Erythroblast (primary cell): ENCODE measurements around the gene ARHGAP45.

Experiments
- DNase-seq, 2 experiments: peaks; one replicate each; lab custom pipeline; 2025; lab: John Stamatoyannopoulos, UW
- GATA1 ChIP-seq: IDR thresholded peaks from 2 replicates; pipeline ENCODE4 v1.6.1; 2011; ENCODE audit warnings: low read depth, mild to moderate bottlenecking, control low read depth, low read length, moderate library complexity
- POLR2A ChIP-seq: IDR thresholded peaks from 2 replicates; pipeline ENCODE4 v1.6.1; 2011; ENCODE audit warnings: mild to moderate bottlenecking, low read length

ARHGAP45 gene

GRCh38 chr19:1103132-1103707 lies 36.3 kb downstream of the ARHGAP45 start:
- TF ChIP-seq GATA1 (no peak), POLR2A (no peak)
- peak; percentile 35 to 60 for DNase-seq

GRCh38 chr19:1103708-1104310 lies 36.8 kb downstream of the ARHGAP45 start, which contains the start of gene GPX4:
GPX4 (plus strand) TSS chr19:1103994; CDS start chr19:1104044, 50 bp downstream.
- TF ChIP-seq POLR2A (peak; percentile 87), GATA1 (no peak)
- DNase-seq, result peak; percentile 100

- TF ChIP-seq POLR2A (no peak), GATA1 (no peak)
- peak; percentile 86 for DNase-seq
These were observed 37.5 kb downstream of the ARHGAP45 start for GRCh38 chr19:1104311-1105007.

- TF ChIP-seq POLR2A (no peak), GATA1 (no peak)
- peak in 1 of 2 experiments; percentile 66 for DNase-seq
These were observed 38.3 kb downstream of the ARHGAP45 start for GRCh38 chr19:1105008-1105872.

- no peak for TF ChIP-seq POLR2A
- TF ChIP-seq GATA1, result no peak
- DNase-seq, result no peak
These were observed 39.2 kb downstream of the ARHGAP45 start for GRCh38 chr19:1105873-1106840.

DNA sequence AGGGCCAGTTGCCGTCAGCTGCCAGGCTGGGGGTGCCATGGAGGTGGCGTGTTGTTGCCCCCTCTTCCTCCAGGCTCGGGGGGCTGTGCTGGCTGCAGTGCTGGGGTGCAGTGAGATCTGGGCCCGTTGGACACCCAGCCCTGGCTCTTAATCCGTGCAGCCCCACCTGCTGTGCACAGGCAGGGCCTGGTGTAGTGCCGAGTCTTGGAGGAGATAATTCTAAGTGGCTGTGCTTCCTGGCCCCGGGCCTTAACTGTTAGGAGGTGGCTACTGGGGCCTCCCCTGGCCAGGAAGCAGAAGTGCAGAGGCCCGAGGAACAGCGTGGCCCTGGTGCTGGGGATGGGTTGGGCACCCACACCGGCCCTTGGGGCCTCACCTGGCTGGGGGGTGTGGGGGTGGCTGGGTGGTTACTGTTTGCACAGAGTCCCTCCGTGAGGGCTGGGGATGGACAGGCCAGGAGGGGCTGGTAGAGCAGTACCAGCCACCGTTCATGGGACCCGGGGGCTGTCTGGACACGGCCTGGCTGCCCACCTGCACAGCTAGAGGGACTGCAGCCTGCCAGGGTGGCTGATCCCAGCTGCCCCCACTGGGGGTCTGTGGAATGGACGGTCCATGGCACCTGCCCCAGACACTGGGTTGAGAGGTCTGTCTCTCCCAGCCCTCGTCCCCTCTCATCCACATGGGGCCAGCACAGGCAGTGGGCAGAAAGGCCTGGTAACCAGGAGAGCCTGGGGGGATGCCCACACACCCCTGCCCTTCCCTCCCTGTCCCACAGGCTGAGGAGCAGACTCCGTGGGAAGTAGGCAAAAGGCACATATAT lies 40.1 kb downstream of the ARHGAP45 start:
- DNase-seq, result peak; percentile 63 to 70
- TF ChIP-seq POLR2A, result no peak
- TF ChIP-seq GATA1, result no peak

DNA sequence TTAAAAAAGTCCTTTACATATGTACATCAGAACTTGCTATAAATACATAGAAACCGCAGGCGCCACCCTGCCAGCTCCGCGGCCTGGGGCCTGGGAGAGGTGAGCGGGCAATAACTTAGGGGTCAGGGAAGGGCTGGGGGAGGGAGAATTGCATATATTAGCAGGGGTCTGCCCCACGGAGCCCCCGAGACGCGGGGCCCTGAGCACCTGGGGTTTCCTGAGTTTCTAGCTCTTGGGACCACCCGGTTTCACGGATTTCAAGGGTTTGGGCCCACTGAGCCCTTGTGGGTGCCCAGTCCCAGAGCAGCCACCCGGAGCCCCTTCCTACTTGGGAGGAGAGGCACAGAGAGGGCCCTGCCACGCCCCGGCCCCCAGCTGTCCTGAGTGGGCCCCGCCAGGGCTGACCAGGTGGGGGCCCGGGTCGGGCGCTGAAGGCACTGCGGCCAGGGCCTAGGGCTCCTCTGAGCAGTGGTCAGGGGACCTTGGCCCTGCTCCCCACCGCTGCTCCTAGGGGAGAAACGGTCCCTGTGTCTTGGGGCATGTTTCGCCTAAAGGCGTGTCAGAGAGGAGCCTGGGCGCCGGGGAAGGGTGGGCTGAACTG lies 40.8 kb downstream of the ARHGAP45 start:
- no peak for TF ChIP-seq POLR2A
- no peak for TF ChIP-seq GATA1
- no peak for DNase-seq

- DNase-seq, result no peak
- no peak for TF ChIP-seq POLR2A
- no peak for TF ChIP-seq GATA1
These were observed 41.5 kb downstream of the ARHGAP45 start for GRCh38 chr19:1108291-1109031.

DNA sequence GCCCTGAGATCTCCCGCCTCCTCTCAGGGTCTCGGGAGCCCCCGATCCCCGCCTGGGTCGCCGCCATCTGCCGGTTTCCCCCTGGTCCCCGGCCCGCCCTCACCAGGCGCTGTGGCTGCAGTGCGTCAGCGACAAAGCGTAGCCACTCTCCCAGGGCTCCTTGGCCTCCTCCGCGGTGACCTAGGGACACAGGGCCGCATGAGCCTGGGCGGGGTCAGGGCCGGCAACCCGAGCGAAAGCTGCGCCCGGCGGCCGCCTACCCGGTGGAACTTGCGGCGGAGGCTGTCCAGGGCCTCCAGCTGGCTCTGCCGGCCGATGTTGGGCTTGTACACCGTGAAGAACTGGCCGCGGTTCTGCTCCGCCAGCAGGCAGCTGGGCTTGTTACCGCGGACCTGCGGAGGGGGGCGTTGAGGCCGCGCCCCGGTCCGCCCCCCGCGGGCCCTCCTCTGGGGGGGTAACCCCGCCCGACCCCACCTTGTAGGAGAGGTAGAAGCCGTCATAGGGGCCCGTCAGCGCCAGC lies 42.1 kb downstream of the ARHGAP45 start:
- TF ChIP-seq POLR2A (no peak), GATA1 (no peak)
- DNase-seq, result no peak
